OCI-LY7 (cell line): ENCODE measurements around the gene ADRA1B.

ENCODE experiments used
- CTCF ChIP-seq: fragments of 200-600 bp; sonication (generic); conservative IDR thresholded peaks from 2 replicates; pipeline ENCODE4 v1.5.1; 2014; ENCODE audit warnings: mild to moderate bottlenecking, antibody characterized with exemption, low read length, moderate library complexity, mixed read lengths
- EZH2phosphoT487 ChIP-seq: fragments of 200-600 bp; sonication (generic); IDR thresholded peaks from 2 replicates; pipeline ENCODE4 v1.6.1; 2018; ENCODE audit warnings: low read depth, borderline replicate concordance, mild to moderate bottlenecking, mixed run types, antibody characterized with exemption, low read length, moderate library complexity, mixed read lengths

- TF ChIP-seq CTCF (no peak), EZH2phosphoT487 (no peak)
Observed at GRCh38 chr5:159893040-159893695, 23.1 kb upstream of the ADRA1B start.
